NCI-H146 (cell line): Measurements from ENCODE around the gene IGFBP6.

Experiments
- DNase-seq: peaks from one replicate; lab custom pipeline; 2025; lab: John Stamatoyannopoulos, UW

The IGFBP6 gene

DNA sequence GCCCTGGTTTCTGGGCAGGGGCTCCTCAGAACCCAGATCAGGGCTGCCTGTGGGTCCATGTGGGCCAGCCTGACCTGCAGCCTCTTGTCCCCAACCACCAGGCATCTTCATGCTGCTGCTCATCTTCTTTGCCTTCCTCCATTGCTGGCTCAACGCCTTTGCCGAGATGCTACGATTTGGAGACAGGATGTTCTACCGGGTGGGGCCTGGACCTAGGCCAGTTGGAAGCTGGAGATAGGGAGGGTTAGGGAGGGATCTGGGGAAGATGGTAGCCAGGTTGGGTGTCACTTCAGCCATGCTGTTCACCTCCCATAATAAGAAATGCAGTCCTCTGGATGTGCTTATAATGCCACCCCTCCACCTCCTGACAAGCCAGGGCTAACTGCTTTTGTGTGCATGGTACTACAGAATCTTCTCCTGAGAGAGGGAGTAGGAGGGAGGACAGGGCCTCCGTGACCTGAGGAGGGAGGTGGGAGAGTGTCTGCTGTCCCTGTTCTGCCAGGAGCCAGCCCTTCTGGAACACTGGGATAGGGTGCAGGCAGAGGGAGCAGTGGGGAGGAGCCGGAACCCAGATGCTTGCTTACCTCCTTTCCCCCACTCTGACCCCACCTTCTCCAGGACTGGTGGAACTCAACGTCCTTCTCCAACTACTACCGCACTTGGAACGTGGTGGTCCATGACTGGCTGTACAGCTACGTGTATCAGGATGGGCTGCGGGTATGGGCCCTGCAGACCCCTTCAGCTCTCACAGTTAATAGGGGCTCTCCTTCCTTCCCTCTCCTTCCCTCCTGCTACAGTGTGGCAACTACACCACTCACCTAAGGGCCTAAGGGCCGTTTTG is 23.4 kb downstream of the IGFBP6 start:
- DNase-seq, result no peak

DNA sequence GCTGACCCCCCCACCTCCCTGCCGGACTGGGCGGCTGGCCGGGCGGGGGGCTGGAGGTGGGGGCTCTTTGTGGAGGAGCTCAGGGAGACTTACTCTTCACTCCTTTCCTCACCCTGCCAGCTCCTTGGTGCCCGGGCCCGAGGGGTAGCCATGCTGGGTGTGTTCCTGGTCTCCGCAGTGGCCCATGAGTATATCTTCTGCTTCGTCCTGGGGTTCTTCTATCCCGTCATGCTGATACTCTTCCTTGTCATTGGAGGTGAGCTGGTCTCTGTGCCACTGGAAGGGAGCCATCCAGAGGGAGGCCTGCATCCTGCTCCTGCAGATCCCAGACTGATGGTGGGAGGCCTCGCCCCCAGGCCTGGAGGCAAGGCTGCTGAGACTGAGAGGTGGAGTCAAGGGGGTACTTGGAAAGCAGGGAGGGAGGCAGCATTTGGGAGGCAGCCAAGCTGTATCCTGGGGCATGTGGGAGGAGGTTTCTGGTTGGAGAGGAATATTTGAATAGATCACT is 25.5 kb downstream of the IGFBP6 start:
- DNase-seq, result no peak

DNA sequence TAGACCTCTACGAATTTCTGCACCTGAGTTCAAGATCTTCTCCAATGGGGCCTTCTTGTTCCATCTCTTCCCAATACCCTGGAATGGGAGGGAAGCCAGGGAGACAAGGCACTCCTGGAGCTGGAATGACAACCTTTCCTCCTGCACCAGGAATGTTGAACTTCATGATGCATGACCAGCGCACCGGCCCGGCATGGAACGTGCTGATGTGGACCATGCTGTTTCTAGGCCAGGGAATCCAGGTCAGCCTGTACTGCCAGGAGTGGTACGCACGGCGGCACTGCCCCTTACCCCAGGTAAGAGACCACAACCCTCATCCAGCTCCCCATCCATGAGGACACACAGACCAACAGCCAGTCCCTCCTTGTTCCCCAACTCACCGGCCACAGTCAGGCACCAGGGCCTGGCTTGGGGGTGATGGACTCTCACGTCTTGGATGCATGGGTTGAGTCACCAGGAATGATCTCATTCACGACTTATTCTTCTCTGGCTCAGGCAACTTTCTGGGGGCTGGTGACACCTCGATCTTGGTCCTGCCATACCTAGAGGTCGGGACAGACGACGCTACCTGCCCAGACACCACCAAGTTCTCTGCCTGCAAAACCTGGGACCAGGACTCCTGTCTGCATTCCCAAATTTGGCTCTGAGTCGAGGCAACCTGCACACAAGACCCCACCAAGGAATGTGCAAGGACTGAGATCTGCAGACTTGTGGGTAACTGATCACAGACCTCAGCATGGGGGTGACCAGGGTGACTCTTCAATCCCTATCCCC is 26.3 kb downstream of the IGFBP6 start:
- DNase-seq, result no peak

DNA sequence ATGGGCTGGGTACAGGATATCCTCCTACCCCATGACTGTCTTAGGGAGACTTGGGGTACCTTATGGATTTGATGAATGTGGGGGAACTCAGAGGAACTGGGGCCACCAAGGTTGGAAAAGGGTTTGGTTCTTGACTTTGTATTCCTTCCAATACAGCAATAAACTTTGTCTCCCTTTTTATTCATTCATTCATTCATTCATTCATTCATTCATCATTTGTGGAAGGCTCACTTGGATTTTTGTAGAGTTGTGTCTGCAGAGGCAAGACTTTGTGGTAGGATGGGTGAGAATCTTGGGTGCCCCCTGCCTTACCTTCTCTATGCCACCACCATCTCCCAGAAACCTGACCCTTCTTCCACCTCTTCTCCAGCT is 26.9 kb downstream of the IGFBP6 start:
- DNase-seq, result no peak

DNA sequence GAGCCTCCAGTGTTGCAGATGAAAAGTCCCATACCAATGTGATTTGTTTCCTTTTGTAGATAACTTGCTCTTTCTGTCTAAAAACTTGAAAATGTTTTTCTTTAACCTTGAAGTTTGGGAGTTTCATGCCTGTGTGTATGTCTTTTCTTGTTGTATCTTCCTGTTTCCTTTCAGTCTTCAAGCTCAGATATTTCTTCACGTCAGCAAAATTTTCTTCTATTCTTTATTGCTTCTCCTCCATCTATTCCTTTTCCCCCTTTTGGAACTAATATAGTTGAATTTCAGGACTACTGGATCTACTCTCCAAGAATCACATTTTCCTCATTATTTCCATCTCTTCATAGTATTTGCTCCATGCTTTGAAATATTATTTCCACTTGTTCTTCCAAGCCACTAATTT is 29.7 kb downstream of the IGFBP6 start:
- no peak for DNase-seq

DNA sequence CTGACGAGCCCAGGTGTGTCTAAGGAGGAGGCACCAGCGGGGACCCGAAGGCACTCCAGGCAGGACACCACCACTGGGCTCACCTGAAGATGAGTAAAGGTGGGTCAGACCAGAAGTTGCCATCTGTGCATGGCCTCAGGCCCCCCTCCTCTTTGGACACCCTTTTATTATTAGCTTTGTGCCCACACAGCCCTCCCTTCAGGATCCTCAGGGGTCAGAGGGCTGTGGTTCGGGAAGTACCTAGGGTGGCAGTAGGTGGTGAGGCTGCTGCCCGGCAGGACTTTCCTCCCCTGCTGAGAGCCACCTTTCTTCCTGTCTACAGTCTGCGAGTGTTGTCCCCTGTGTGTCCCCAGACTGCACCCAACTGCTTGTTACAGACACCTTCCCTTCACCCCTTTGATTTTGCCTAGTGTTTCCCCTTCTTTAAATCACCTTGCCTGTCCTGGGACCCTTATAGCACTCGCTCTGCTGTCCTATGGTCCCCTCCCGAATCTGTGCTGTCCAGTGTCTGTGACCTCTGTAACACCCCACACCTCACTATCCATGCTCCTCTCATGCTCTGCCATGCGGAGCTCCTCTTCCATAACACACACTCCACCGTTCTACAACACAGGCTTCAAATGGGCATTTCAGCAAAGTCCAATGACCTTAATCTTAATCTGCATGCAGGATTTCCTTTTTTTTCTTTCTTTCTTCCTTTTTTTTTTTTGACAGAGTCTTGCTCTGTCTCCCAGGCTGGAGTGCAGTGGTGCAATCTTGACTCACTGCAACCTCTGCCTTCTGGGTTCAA is 31.5 kb downstream of the IGFBP6 start:
- no peak for DNase-seq

DNA sequence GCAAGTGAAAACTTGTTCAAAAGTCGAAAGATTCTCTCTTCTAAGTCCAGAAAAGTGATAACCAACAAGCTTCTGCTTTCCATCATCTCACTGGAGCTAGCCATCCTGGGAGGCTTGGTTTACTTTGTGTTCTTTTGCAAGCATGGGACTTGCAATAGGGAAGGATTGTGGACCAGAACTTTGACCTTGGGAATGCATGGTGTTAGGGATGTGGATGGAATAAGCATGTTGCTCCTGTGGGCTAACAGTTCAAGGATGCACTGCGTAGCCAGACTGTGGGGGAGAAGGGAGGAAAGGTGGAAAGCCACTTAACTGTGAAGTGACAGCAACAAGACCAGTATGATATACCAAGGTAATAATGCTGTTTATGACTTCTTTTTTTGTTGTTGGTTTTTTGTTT is 34.4 kb downstream of the IGFBP6 start:
- no peak for DNase-seq

DNA sequence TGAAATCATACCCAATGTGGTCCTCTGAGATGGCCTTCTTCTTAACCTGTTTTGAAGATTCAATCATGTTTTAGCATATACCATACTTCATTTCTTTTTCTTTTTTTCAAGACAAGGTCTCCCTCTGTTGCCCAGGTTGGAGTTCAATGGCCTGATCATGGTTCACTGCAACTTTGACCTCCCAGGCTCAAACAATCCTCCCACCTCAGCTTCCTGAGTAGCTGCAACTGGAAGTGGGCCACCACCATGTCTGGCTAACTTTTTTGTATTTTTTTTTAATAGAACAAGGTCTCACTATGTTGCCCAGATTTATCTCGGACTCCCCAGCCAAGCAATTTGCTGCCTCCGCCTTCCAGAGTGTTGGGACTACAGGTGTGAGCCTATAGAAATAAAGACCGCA is 36.3 kb downstream of the IGFBP6 start:
- DNase-seq, result no peak

DNA sequence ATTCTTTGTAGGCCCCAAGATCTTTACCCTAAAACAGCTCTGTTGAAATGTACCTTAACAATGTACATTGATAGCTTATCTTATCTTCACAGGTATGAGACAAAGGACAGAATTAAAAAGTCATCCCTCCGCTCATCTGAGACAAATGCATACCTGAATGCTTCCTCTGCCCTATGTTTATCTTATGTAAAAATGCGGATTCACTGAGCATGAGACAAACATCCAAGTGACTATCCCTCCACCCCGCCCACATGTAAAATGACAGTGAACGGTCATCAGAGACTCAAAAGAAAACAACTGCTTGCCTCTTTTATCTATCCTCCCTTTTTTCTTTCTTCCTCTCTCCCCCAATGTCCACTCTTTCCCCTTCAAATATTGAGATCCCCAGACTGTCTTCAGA is 45.9 kb downstream of the IGFBP6 start:
- DNase-seq, result no peak

DNA sequence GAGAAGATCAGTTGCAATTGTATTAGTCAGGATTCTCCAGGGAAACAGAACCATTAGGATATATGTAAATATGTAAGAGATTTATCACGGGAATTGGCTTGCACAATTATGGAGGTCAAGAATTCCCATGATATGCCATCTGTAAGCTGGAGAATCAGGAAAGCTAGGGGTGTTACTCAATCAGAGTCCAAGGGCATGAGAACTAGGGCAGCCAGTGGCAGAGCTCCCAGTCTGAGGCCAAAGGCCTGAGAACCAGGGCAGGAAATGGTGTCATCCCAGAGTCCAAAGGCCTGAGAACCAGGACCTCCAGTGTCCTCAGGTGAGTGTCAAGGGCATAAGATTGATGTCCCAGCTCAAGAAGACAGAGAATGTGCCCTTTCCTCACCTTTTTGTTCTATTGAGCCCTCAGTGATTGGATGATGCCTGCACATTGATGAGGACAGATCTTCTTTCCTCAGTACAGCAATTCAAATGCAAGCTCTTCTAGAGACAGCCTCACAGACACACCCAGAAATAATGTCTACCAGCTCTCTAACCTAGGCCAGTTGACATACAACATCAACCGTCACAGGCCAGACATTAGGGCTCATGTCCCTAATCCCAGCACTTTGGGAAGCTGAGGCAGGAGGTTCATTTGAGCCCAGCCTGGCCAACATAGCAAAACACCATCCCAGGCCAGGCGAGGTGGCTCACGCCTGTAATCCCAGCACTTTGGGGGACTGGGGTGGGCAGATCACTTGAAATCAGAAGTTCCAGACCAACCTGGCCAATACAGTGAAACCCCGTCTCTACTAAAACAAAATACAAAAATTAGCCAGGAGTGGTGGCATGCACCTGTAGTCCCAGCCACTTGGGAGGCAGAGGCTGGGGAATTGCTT is 48.2 kb downstream of the IGFBP6 start:
- DNase-seq, result no peak

DNA sequence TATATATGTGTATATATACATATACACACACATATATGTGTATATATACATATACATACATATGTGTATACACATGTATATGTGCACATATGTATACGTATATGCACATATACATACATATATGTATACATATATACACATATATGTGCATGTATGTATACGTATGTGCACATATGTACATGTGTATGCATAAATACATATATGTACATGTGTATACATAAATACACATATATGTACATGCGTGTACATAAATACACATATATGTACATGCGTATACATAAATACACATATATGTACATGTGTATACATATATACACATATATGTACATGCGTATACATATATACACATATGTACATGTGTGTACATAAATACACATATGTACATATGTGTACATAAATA is 49.7 kb downstream of the IGFBP6 start:
- no peak for DNase-seq

DNA sequence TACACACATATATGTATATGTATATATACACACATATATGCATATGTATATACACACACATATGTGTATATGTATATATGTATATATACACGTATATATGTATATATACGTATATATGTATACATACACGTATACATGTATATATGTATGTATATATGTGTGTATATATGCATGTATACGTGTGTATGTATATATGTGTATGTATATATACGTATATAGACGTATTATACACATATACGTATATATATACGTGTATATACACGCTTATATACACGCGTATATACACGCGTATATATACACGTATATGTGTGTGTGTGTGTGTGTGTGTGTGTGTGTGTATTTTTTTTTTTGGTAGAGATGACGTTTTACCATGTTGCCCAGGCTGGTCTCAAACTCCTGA is 50.2 kb downstream of the IGFBP6 start:
- DNase-seq, result no peak

DNA sequence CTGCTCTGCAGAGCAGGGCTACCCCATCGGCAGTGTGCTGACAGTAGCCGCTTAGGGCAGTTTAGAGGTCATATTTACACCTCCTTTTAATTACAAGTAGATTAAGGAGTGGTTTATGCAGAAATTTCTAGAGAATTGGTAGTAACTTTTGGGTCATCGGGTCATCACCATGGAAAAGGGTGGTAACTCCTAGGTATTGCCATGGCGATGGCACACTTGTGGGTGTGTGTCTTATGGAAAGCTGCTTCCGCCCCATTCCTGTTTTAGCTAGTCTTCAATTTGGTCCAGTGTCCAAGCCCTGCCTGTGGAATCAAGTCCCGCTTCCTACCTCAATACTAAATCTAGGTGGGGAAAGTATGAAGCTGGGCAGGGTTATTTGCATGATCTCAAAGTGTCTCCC is 53.6 kb downstream of the IGFBP6 start:
- DNase-seq, result no peak
